Measurements from ENCODE around the gene ZNF622. TPM values are rescaled to one million over a fixed set of nuclear protein-coding genes. Genes with fewer than 3 reads are reported as not detected.

Gene ZNF622, protein sequence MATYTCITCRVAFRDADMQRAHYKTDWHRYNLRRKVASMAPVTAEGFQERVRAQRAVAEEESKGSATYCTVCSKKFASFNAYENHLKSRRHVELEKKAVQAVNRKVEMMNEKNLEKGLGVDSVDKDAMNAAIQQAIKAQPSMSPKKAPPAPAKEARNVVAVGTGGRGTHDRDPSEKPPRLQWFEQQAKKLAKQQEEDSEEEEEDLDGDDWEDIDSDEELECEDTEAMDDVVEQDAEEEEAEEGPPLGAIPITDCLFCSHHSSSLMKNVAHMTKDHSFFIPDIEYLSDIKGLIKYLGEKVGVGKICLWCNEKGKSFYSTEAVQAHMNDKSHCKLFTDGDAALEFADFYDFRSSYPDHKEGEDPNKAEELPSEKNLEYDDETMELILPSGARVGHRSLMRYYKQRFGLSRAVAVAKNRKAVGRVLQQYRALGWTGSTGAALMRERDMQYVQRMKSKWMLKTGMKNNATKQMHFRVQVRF
- total RNA-seq: 10 to 100 TPM; 25.8 to 36.1 (median 30.0) TPM

- WGBS, 2 donors: 0% methylated on average over 22 to 71 of the region's 75 CpGs
- intact Hi-C loops (cut with DNase I; ENCODE audit: low total_unique reads): no loop called here
- peak; percentile 91 to 98 for DNase-seq (ENCODE audit: low spot score in 2 of 2)
- peak within 1 kb of the TSS; percentile 83 for H3K4me3 ChIP-seq (ENCODE audit: low read depth, poor library complexity, severe bottlenecking)
- TF ChIP-seq CTCF (IDR thresholded peaks at IDR 0.05) (no peak), POLR2A (IDR thresholded peaks at IDR 0.05) (peak in 1 of 2 donors; percentile 59)
These were observed at the start of gene ZNF622 for GRCh38 chr5:16465544-16466432. Gene ZNF622, minus strand, starts transcription at chr5:16465800. Its CDS starts 135 bp downstream, at chr5:16465665.

- no peak overlapping the region for H3K4me3 ChIP-seq (ENCODE audit: low read depth, poor library complexity, severe bottlenecking)
- no peak for DNase-seq (ENCODE audit: low spot score in 2 of 2)
- no peak for TF ChIP-seq CTCF (IDR thresholded peaks at IDR 0.05)
- TF ChIP-seq POLR2A (IDR thresholded peaks at IDR 0.05): no peak
- intact Hi-C loops (cut with DNase I; ENCODE audit: low total_unique reads): no loop called here
- 69 to 73% methylated on average over 3 of the region's 3 CpGs for WGBS, 2 donors
These were observed 44.5 kb upstream of the ZNF622 start for GRCh38 chr5:16510098-16510497.

DNA sequence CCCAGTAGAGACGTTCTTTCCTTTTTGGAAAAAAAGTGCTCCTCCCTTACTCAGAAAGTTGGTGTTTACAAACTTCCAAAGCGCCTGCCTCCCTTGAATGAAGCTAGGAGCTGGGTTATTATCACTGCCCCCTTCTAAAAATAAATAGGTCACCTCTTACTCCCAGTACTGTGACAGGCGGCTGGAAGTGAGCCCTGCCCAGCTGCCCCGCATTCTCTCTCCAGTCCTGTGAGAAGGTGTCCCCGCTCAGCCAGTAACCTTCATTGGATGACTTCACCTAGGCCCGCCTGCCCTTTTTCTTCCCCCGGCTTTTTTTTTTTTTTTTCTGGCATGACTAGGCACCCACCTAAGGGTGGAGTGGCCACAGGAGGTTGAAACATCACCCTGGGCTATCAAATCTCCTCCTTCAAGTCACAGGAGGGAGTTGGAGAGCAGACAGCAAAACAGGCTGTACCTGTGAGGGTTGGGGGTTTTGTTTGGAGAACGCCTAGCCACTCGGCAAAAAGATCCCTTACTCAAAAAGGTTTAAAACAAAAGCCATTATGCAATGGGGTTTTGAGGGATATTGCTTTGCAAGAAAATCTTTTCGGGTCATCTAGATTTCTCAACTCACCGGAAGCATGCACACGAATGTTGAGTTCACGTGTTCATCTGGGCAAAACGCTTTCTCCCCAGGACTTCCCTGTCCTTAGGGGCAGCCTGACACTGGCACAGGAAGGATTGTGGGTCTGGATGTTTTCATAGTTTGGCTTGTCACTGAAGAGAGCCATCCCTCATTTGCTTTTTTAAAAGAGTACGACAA lies 43.3 kb upstream of the ZNF622 start:
- WGBS, 2 donors: 27 to 35% methylated on average over 15 of the region's 15 CpGs
- TF ChIP-seq POLR2A (IDR thresholded peaks at IDR 0.05) (no peak), CTCF (IDR thresholded peaks at IDR 0.05) (no peak)
- DNase-seq (ENCODE audit: low spot score in 2 of 2): peak; percentile 45 to 80
- intact Hi-C loops (cut with DNase I; ENCODE audit: low total_unique reads): no loop called here
- H3K4me3 ChIP-seq (ENCODE audit: low read depth, poor library complexity, severe bottlenecking): no peak overlapping the region

DNA sequence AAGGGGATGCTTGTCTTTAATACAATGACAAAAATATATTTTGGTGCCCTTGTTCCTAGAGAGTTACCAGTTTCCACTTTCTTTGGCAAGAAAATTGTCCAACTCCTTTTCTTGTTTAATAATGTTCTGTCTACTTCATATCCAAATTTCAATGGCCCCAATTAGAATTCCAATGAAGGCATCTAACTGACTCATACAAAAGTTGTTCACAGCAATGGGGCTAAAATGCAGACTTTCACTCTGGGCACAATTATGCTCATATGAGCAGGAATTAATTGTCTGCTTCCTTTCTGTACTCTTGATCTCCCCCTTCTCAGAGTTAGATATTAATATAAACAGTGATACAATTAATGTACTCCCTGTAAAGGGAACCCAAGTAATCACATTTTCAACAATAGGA lies 42.1 kb upstream of the ZNF622 start:
- H3K4me3 ChIP-seq (ENCODE audit: low read depth, poor library complexity, severe bottlenecking): no peak overlapping the region
- no peak for DNase-seq (ENCODE audit: low spot score in 2 of 2)
- TF ChIP-seq POLR2A (IDR thresholded peaks at IDR 0.05) (no peak), CTCF (IDR thresholded peaks at IDR 0.05) (no peak)
- intact Hi-C loops (cut with DNase I; ENCODE audit: low total_unique reads): no loop called here

DNA sequence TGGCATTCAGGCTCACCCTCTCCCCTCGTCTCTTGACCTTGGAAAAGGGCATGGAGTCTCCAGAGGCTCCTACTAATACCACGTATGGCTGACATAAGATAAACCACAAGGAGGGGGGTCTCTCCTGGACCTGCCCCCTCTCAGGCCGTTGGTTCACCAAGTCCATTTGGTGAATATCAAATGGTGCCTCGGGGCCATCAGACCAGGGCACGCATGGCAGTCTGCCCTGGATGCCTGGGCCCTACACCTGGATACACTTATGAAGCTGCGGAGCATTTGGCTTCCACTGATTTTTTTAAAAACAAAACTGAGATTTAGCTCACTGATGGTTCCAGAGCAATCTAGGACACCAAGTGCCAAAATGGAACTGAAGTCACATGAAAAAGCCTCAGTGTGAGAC lies 40.3 kb upstream of the ZNF622 start:
- no peak for DNase-seq (ENCODE audit: low spot score in 2 of 2)
- H3K4me3 ChIP-seq (ENCODE audit: low read depth, poor library complexity, severe bottlenecking): no peak overlapping the region
- no peak for TF ChIP-seq POLR2A (IDR thresholded peaks at IDR 0.05)
- no peak for TF ChIP-seq CTCF (IDR thresholded peaks at IDR 0.05)
- intact Hi-C loops (cut with DNase I; ENCODE audit: low total_unique reads): no loop called here
- WGBS, 2 donors: 77 to 80% methylated on average over 6 of the region's 6 CpGs
